ENCODE measurements around the gene RNLS. TPM values are rescaled to one million over a fixed set of nuclear protein-coding genes. Genes with fewer than 3 reads are reported as not detected.

Gene RNLS
- total and polyA plus RNA-seq, 4 donors = 5.8 to 11.6 (median 7.9) TPM

DNA sequence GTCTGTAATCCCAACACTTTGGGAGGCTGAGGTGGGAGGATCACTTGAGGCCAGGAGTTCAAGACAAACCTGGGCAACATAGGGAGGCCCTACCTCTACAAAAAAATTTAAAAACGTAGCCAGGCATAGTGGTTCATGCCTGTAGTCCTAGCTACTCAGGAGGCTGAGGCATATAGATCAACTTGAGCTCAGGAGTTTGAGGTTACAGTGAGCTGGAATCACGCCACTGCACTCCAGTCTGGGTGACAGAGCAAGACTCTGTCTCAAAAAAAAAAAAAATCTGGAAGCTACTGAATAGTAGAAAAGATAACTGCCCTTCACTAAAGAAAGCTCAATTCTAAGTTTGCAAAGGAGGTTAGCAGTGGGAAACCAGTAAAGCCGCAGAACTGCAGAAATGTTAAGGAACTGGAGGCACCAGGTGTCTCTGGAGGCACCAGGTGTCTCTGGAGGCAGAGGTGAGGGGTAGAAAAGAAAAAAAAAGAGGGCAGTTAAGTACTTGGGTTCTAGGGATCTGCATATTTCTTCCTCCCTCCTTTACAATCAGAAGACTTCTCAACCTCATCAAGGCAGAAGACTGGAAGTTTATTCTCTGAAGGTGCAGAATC, 56.5 kb downstream of the RNLS start:
- Histone ChIP-seq H3K27ac (ENCODE audit: low read depth in 1 of 2, low read length in 1 of 2) (no peak overlapping the region), H3K4me1 (ENCODE audit: control insufficient read depth in 5 of 5, insufficient read depth in 5 of 5, low read length in 5 of 5) (peaks cover 0 to 24% (median 11%) of the 10 kb centered on the region in 5 donors), H3K36me3 (ENCODE audit: control insufficient read depth in 4 of 4, insufficient read depth in 4 of 4, low read length in 4 of 4) (no peaks in the 10 kb centered on the region), H3K9ac (ENCODE audit: insufficient read depth in 1 of 2, low read length in 2 of 2) (no peak overlapping the region), H3K27me3 (ENCODE audit: control insufficient read depth in 3 of 3, insufficient read depth in 3 of 3, low read length in 2 of 3) (no peaks in the 10 kb centered on the region), H3K9me3 (ENCODE audit: control insufficient read depth in 4 of 4, insufficient read depth in 3 of 4, low read length in 3 of 4) (no peaks in the 10 kb centered on the region), H3K4me3 (no peak overlapping the region)
- TF ChIP-seq, protein P1, sequence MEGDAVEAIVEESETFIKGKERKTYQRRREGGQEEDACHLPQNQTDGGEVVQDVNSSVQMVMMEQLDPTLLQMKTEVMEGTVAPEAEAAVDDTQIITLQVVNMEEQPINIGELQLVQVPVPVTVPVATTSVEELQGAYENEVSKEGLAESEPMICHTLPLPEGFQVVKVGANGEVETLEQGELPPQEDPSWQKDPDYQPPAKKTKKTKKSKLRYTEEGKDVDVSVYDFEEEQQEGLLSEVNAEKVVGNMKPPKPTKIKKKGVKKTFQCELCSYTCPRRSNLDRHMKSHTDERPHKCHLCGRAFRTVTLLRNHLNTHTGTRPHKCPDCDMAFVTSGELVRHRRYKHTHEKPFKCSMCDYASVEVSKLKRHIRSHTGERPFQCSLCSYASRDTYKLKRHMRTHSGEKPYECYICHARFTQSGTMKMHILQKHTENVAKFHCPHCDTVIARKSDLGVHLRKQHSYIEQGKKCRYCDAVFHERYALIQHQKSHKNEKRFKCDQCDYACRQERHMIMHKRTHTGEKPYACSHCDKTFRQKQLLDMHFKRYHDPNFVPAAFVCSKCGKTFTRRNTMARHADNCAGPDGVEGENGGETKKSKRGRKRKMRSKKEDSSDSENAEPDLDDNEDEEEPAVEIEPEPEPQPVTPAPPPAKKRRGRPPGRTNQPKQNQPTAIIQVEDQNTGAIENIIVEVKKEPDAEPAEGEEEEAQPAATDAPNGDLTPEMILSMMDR (IDR thresholded peaks at IDR 0.05; ENCODE audit: control extremely low read depth, extremely low read depth) = no peak
- ATAC-seq (ENCODE audit: insufficient read depth, low FRiP score) = no peak
- no peak for DNase-seq
- WGBS, 2 donors = 89 to 97% methylated on average over 3 of the region's 3 CpGs

DNA sequence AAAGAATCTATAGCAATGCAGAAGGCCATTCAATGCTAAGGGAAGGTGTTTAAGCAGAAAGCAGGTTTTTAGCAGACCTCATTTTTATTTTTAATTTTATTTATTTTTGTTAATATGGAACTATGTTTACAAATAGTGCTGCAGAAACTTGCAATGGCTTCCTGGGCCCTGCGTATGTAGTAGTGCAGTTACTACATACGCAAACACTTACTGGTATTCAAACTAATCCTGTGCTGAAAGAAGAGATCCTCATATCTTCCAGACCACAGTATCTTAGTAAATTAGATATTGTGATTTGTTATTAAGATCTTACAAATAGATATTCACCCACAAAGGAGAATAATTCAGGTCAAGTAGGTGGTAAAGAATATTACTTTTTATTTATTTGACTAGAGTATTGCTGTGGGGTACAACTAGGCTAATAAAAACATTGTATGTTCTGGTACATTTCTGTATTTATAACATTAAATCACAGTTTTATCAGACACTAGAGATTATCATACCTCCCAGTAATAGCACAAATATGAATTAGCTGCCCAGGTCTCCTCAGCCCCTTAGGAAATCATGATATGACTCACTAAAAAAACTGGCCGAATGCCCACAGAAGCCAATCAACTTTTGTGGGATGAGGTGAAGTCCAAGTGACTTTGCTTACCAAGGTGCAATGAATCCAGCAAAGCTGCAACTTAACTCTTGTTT, 57.6 kb downstream of the RNLS start:
- peaks cover 0 to 24% (median 11%) of the 10 kb centered on the region in 5 donors for H3K4me1 ChIP-seq (ENCODE audit: control insufficient read depth in 5 of 5, insufficient read depth in 5 of 5, low read length in 5 of 5)
- no peak for ATAC-seq (ENCODE audit: insufficient read depth, low FRiP score)
- WGBS, 2 donors = 78 to 90% methylated on average over 3 of the region's 3 CpGs
- no peaks in the 10 kb centered on the region for H3K9me3 ChIP-seq (ENCODE audit: control insufficient read depth in 4 of 4, insufficient read depth in 3 of 4, low read length in 3 of 4)
- H3K9ac ChIP-seq (ENCODE audit: insufficient read depth in 1 of 2, low read length in 2 of 2) = no peak overlapping the region
- TF ChIP-seq, protein P1 (IDR thresholded peaks at IDR 0.05; ENCODE audit: control extremely low read depth, extremely low read depth) = no peak
- no peak for DNase-seq
- no peaks in the 10 kb centered on the region for H3K36me3 ChIP-seq (ENCODE audit: control insufficient read depth in 4 of 4, insufficient read depth in 4 of 4, low read length in 4 of 4)
- H3K27ac ChIP-seq (ENCODE audit: low read depth in 1 of 2, low read length in 1 of 2) = no peak overlapping the region
- no peaks in the 10 kb centered on the region for H3K27me3 ChIP-seq (ENCODE audit: control insufficient read depth in 3 of 3, insufficient read depth in 3 of 3, low read length in 2 of 3)
- H3K4me3 ChIP-seq = no peak overlapping the region

DNA sequence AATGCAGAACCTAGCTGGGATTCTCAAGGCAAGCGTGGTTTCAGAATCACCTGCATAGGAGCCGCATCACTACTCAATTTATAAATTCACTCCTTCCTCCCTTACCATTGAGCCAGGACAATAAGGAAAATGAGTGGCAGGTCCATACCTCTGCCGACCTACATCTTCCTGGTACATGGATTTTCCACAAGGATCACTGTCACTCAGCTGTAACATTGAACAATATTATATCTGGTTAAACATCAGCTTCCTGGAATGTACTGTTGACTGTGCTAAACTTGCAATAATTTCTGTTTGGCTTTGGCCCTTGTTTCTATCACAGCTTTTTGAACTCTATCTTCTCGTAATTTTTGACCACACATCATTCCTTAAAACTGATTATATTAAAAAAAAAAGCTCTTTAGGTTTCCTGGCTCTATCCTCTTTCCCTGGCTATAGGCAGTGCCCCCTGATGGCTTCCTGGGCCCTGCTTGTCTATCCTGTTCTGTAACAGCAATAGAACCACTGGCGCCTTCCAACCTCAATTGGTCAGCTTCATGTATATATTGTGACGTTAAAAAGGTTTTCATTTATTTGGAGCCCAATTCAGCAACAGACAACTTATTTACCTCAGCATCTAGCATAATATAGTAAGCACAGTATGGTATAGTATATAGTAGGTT, 59.2 kb downstream of the RNLS start:
- ATAC-seq (ENCODE audit: insufficient read depth, low FRiP score) = no peak

More for the DNA sequence above, 59.2 kb downstream of the RNLS start:
- no peak for DNase-seq
- peaks cover 0 to 24% (median 7%) of the 10 kb centered on the region in 5 donors for H3K4me1 ChIP-seq (ENCODE audit: control insufficient read depth in 5 of 5, insufficient read depth in 5 of 5, low read length in 5 of 5)
- TF ChIP-seq, protein P1 (IDR thresholded peaks at IDR 0.05; ENCODE audit: control extremely low read depth, extremely low read depth) = no peak
- 90 to 93% methylated on average over 6 of the region's 6 CpGs for WGBS, 2 donors
- no peak overlapping the region for H3K4me3 ChIP-seq
- H3K36me3 ChIP-seq (ENCODE audit: control insufficient read depth in 4 of 4, insufficient read depth in 4 of 4, low read length in 4 of 4) = no peaks in the 10 kb centered on the region
- no peak overlapping the region for H3K9ac ChIP-seq (ENCODE audit: insufficient read depth in 1 of 2, low read length in 2 of 2)
- H3K27me3 ChIP-seq (ENCODE audit: control insufficient read depth in 3 of 3, insufficient read depth in 3 of 3, low read length in 2 of 3) = no peaks in the 10 kb centered on the region
- no peaks in the 10 kb centered on the region for H3K9me3 ChIP-seq (ENCODE audit: control insufficient read depth in 4 of 4, insufficient read depth in 3 of 4, low read length in 3 of 4)
- no peak overlapping the region for H3K27ac ChIP-seq (ENCODE audit: low read depth in 1 of 2, low read length in 1 of 2)

Data from lung (tissue), 12 donors.